Right atrium auricular region (tissue), 2 donors: ENCODE data around the gene SCN9A. TPM values are rescaled to one million over a fixed set of nuclear protein-coding genes. Genes with fewer than 3 reads are reported as not detected.
"Not testable (repeated sequence)": the region's sequence is repeated elsewhere in the genome, so short reads cannot be mapped to it uniquely, and the experiment has no call there.

ENCODE experiments used
- DNase-seq: peaks from one replicate; pipeline ENCODE4 v3.0.0-alpha.2; 2019; ENCODE audit warnings: low spot score
- H3K27ac ChIP-seq, 2 donors: fragments of 200-600 bp; sonication (generic); 1 replicate in 1 of 2; 2 replicates in 1 of 2; pipeline ENCODE4 v1.5.1; 2016 to 2019
- H3K27me3 ChIP-seq, 2 donors: fragments of 200-600 bp; sonication (generic); one replicate each; pipeline versions ENCODE4 v1.5.1 to v1.6.0; 2017 to 2019
- H3K36me3 ChIP-seq: fragments of 200-600 bp; sonication (generic); one replicate; pipeline ENCODE4 v1.5.1; 2016
- H3K4me1 ChIP-seq, 2 donors: fragments of 200-600 bp; sonication (generic); one replicate each; pipeline versions ENCODE4 v1.5.1 to v1.6.0; 2017 to 2019
- H3K4me3 ChIP-seq, 2 donors: fragments of 200-600 bp; sonication (generic); 1 replicate in 1 of 2; 2 replicates in 1 of 2; pipeline ENCODE4 v1.5.1; 2017 to 2019; ENCODE audit warnings: mild to moderate bottlenecking in 1 of 2, moderate library complexity in 1 of 2
- H3K9me3 ChIP-seq, 2 donors: fragments of 200-600 bp; sonication (generic); one replicate each; pipeline ENCODE4 v1.5.1; 2019
- total RNA-seq, 2 donors: library from RNA; depleted of rRNA; stranded (reverse); fragments of >200 nt; gene quantifications; one replicate each; pipeline ENCODE4 v1.1.0, GENCODE V29; 2016
- TF ChIP-seq, protein P1 (sequence below), 2 donors: fragments of 200-600 bp; sonication (generic); IDR thresholded peaks; one replicate each; pipeline ENCODE4 v1.5.1; 2019; ENCODE audit warnings: antibody characterized with exemption in 2 of 2

The SCN9A gene
- total RNA-seq, 2 donors from 2014 or later = 0.51 to 1.1 TPM

DNA sequence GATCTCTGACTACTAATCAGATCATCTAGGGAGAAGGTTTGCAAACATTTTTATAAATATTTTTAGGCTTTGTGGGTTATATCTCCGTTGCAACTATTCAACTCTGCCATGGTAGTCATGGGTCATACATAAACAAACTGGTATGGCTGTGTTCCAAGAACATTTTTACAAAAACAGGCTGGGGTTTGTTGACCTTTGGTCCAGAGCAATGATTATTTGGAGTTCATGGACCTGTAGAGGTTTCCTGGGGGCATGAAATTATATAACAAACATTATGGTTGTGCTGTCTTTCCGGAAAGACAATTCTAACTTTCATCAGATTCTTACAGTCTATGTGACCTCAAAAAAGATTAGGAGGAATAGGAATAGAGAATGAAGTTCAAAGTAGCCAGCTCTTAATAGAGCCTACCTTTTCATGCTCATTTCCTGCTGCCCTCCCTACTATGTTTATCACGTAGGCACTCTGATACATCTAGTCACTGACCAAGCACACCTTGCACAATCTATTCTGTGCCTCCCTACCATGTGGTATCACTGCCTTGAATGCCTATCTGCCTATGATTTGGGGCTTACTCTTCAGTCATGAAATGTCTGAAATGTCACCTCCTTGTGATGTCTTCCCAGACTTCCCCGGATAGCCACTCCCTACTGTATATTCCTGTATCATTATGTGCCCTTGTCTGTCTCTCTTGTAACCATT is 145.6 kb downstream of the SCN9A start:
- Histone ChIP-seq H3K36me3 (no peaks in the 10 kb centered on the region), H3K4me3 (no peak overlapping the region), H3K27ac (no peak overlapping the region), H3K9me3 (no peaks in the 10 kb centered on the region), H3K27me3 (no peaks in the 10 kb centered on the region), H3K4me1 (no peaks in the 10 kb centered on the region)
- DNase-seq = no peak
- TF ChIP-seq, protein P1, sequence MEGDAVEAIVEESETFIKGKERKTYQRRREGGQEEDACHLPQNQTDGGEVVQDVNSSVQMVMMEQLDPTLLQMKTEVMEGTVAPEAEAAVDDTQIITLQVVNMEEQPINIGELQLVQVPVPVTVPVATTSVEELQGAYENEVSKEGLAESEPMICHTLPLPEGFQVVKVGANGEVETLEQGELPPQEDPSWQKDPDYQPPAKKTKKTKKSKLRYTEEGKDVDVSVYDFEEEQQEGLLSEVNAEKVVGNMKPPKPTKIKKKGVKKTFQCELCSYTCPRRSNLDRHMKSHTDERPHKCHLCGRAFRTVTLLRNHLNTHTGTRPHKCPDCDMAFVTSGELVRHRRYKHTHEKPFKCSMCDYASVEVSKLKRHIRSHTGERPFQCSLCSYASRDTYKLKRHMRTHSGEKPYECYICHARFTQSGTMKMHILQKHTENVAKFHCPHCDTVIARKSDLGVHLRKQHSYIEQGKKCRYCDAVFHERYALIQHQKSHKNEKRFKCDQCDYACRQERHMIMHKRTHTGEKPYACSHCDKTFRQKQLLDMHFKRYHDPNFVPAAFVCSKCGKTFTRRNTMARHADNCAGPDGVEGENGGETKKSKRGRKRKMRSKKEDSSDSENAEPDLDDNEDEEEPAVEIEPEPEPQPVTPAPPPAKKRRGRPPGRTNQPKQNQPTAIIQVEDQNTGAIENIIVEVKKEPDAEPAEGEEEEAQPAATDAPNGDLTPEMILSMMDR (IDR thresholded peaks at IDR 0.05) = no peak

DNA sequence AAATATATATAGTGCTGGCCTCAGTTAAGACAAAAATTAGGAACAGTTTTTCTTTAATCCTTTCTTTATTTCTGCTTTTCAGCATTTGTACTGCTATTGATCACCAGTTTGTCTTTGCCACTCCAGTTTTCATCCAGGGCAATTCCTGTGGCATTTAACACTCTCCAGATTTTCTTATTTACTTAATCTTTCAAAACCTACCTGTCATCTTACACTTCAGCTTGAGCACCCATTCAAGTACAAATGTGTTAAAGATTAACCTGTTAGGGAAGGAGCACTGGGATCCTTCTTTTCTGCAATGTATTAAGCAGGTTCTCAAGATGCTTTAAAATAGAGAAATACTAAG is 146.1 kb downstream of the SCN9A start:
- Histone ChIP-seq H3K4me1 (no peaks in the 10 kb centered on the region), H3K36me3 (no peaks in the 10 kb centered on the region), H3K4me3 (no peak overlapping the region), H3K27me3 (no peaks in the 10 kb centered on the region), H3K9me3 (no peaks in the 10 kb centered on the region), H3K27ac (no peak overlapping the region)
- no peak for DNase-seq
- TF ChIP-seq, protein P1 (IDR thresholded peaks at IDR 0.05) = no peak

DNA sequence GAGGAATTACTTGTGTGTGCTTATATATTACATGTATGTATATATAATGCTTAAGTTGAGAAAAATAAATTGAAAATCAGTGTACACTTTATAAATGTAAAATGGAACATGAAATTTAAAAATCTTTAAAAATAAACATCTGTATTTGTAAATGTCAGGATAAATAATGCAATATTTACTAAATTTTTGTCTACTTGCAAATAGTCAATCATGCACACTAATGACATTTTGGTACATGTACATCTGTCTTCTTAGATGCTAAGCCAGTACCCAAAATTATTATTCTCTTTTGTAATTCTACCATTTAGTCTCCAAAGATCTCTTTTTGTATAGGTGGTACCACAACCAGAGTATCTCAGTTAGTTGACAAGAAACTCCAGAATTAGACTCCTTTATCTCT is 151.5 kb downstream of the SCN9A start:
- no peak overlapping the region for H3K4me3 ChIP-seq
- no peak for DNase-seq
- no peak overlapping the region for H3K27ac ChIP-seq
- no peaks in the 10 kb centered on the region for H3K36me3 ChIP-seq
- no peaks in the 10 kb centered on the region for H3K27me3 ChIP-seq
- TF ChIP-seq, protein P1 (IDR thresholded peaks at IDR 0.05) = no peak
- no peaks in the 10 kb centered on the region for H3K4me1 ChIP-seq
- H3K9me3 ChIP-seq = no peaks in the 10 kb centered on the region

DNA sequence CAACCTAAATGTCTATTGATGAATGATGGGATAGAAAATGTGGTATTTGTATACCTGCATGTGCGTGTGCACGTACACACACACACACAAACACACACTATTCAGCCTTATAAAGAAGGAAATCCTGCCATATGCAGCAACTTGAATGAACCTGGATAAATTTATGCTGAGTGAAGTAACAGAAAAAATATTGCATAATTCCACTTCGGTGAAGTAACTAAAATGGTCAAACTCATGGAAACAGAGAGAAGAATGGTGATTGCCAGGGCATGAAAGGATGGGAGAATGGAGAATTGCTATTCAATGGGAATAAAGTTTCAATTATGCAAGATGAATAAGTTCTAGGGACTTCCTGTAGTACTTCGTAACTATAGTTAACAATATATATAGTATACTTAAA is 152.4 kb downstream of the SCN9A start:
- Histone ChIP-seq H3K4me1 (no peaks in the 10 kb centered on the region), H3K4me3 (no peak overlapping the region), H3K9me3 (no peaks in the 10 kb centered on the region), H3K36me3 (no peaks in the 10 kb centered on the region), H3K27ac (no peak overlapping the region), H3K27me3 (no peaks in the 10 kb centered on the region)
- no peak for DNase-seq
- TF ChIP-seq, protein P1 (IDR thresholded peaks at IDR 0.05) = no peak

DNA sequence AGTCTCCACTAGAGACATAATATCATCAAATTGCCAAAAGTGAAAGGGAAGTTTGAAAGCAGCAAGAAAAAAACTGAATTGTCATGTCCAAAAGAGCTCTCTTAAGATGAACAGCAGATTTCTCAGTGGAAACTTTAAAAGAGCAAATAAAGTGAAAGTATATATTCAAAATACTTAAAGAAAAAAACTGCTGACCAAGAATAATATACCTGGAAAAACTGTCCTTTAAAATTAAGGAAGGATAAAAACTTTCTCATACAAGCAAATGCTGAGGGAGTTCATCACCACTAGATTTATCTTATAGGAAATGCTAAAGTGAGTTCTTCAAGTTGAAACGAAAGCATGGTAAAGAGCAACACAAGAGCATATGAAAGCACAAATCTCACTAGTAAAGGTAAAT is 164.7 kb downstream of the SCN9A start:
- Histone ChIP-seq H3K4me1 (no peaks in the 10 kb centered on the region), H3K4me3 (no peak overlapping the region), H3K27ac (no peak overlapping the region), H3K9me3 (peaks cover 0 to 27% of the 10 kb centered on the region in 2 donors), H3K27me3 (no peaks in the 10 kb centered on the region), H3K36me3 (no peaks in the 10 kb centered on the region)
- DNase-seq = no peak
- TF ChIP-seq, protein P1 (IDR thresholded peaks at IDR 0.05) = no peak

DNA sequence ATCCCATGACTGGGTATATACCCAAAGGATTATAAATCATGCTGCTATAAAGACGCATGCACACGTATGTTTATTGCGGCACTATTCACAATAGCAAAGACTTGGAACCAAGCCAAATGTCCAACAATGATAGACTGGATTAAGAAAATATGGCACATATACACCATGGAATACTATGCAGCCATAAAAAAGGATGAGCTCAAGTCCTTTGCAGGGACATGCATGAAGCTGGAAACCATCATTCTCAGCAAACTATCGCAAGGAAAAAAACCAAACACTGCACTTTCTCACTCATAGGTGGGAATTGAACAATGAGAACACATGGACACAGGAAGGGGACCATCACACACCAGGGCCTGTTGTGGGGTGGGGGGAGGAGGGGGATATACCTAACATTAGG is 165.8 kb downstream of the SCN9A start:
- not testable (repeated sequence) for H3K27me3 ChIP-seq, DNase-seq, H3K36me3 ChIP-seq, H3K4me1 ChIP-seq, H3K4me3 ChIP-seq, H3K27ac ChIP-seq
- H3K9me3 ChIP-seq = peaks cover 0 to 18% of the 10 kb centered on the region in 2 donors

DNA sequence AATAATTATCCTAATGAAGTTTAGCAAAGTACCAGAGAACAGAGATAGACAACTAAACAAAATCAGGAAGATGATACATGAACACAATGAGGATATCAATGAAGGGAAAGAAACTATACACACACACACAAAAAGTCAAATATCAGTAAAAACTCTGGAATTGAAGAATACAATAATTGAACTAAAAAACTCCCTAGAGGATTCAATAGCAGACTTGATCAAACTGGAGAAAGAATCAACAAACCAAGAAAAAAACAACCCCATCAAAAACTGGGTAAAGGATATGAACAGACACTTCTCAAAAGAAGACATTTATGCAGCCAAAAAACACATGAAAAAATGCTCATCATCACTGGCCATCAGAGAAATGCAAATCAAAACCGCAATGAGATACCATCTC is 166.4 kb downstream of the SCN9A start:
- not testable (repeated sequence) for H3K4me3 ChIP-seq, H3K27ac ChIP-seq, DNase-seq, H3K4me1 ChIP-seq, H3K27me3 ChIP-seq, H3K36me3 ChIP-seq
- H3K9me3 ChIP-seq = peaks cover 0 to 18% of the 10 kb centered on the region in 2 donors

DNA sequence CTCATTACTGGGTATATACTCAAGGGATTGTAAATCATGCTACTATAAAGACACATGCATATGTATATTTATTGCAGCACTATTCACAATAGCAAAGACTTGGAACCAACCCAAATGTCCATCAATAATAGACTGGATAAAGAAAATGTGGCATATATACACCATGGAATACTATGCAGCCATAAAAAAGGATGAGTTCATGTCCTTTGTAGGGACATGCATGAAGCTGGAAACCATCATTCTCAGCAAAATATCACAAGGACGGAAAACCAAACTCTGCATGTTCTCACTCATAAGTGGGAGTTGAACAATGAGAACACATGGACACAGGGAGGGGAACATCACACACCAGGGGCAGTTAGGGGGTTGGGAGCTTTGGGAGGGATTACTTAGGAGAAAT is 169.6 kb downstream of the SCN9A start:
- H3K4me3 ChIP-seq, DNase-seq, H3K4me1 ChIP-seq, H3K27ac ChIP-seq, H3K36me3 ChIP-seq, H3K27me3 ChIP-seq: not testable (repeated sequence)
- peaks cover 0 to 32% of the 10 kb centered on the region in 2 donors for H3K9me3 ChIP-seq
